GM23338 (cell line): ENCODE data around the gene DBH. TPM values are rescaled to one million over a fixed set of nuclear protein-coding genes. Genes with fewer than 3 reads are reported as not detected.

Experiments
- ATAC-seq: fragments of 200-7000 bp; cut with Tn5 transposase; 3 replicates; pipeline ENCODE4 v1.9.1; 2020
- DNase-seq: peaks from one replicate; pipeline ENCODE4 v3.0.0-alpha.2; 2015; ENCODE audit warnings: low spot score
- H2AFZ ChIP-seq: fragments of 200-600 bp; sonication (generic); 2 replicates; pipeline ENCODE4 v1.8.0; 2016; ENCODE audit warnings: antibody characterized with exemption, mild to moderate bottlenecking, moderate library complexity
- H3F3A ChIP-seq: fragments of 200-600 bp; sonication (generic); replicated peaks from 2 replicates; pipeline ENCODE4 v1.8.0; 2017; ENCODE audit warnings: antibody characterized with exemption, mixed run types, low read depth
- H3K27ac ChIP-seq: fragments of 200-600 bp; sonication (generic); 2 replicates; pipeline ENCODE4 v1.6.1; 2016; ENCODE audit warnings: low read depth
- H3K27me3 ChIP-seq: fragments of 200-600 bp; sonication (generic); 2 replicates; pipeline ENCODE4 v1.8.0; 2016; ENCODE audit warnings: mild to moderate bottlenecking, mixed run types, moderate library complexity; ENCODE audit not compliant: insufficient read depth
- H3K36me3 ChIP-seq: fragments of 200-600 bp; sonication (generic); 2 replicates; pipeline ENCODE4 v1.8.0; 2016; ENCODE audit warnings: mild to moderate bottlenecking; ENCODE audit not compliant: insufficient read depth
- H3K4me1 ChIP-seq: fragments of 200-600 bp; sonication (generic); 2 replicates; pipeline ENCODE4 v1.8.0; 2016; ENCODE audit warnings: mild to moderate bottlenecking, moderate library complexity; ENCODE audit not compliant: insufficient read depth
- H3K4me2 ChIP-seq: fragments of 200-600 bp; sonication (generic); 2 replicates; pipeline ENCODE4 v1.7.1; 2017; ENCODE audit warnings: mixed run types
- H3K4me3 ChIP-seq: fragments of 200-600 bp; sonication (generic); 2 replicates; pipeline ENCODE4 v1.6.1; 2016; ENCODE audit warnings: mixed run types
- H3K79me2 ChIP-seq: fragments of 200-600 bp; sonication (generic); replicated peaks from 2 replicates; pipeline ENCODE4 v1.8.0; 2017; ENCODE audit warnings: mild to moderate bottlenecking; ENCODE audit not compliant: insufficient read depth
- H3K9me2 ChIP-seq: fragments of 200-600 bp; sonication (generic); 2 replicates; pipeline ENCODE4 v1.8.0; 2017; ENCODE audit not compliant: insufficient read depth
- H4K20me1 ChIP-seq: fragments of 200-600 bp; sonication (generic); replicated peaks from 2 replicates; pipeline ENCODE4 v1.8.0; 2017; ENCODE audit warnings: mild to moderate bottlenecking; ENCODE audit not compliant: insufficient read depth
- H3K27ac Mint-ChIP-seq: 2 replicates; pipeline ENCODE4 v1.8.0; 2020; ENCODE audit warnings: inconsistent platforms, mild to moderate bottlenecking, moderate library complexity, mixed read lengths
- H3K27me3 Mint-ChIP-seq: 3 replicates; pipeline ENCODE4 v1.8.0; 2022; ENCODE audit warnings: low read depth, mild to moderate bottlenecking, moderate library complexity, mixed read lengths, inconsistent platforms; ENCODE audit not compliant: insufficient read depth, poor library complexity
- H3K36me3 Mint-ChIP-seq: 3 replicates; pipeline ENCODE4 v1.8.0; 2021; ENCODE audit warnings: low read depth, mild to moderate bottlenecking, inconsistent platforms, moderate library complexity, mixed read lengths
- H3K4me1 Mint-ChIP-seq: 3 replicates; pipeline ENCODE4 v1.8.0; 2020; ENCODE audit warnings: mild to moderate bottlenecking, inconsistent platforms, mixed read lengths
- H3K4me3 Mint-ChIP-seq: 3 replicates; pipeline ENCODE4 v1.8.0; 2021; ENCODE audit warnings: moderate library complexity, mild to moderate bottlenecking, inconsistent platforms, mixed read lengths
- H3K9me3 Mint-ChIP-seq: 3 replicates; pipeline ENCODE4 v1.8.0; 2020; ENCODE audit warnings: moderate library complexity, mild to moderate bottlenecking, inconsistent platforms, mixed read lengths
- CREB1 ChIP-seq: fragments of 250-450 bp; sonication (Bioruptor Pico); IDR thresholded peaks from 2 replicates; pipeline ENCODE4 v1.5.0; 2020; ENCODE audit warnings: low read depth, mild to moderate bottlenecking, moderate library complexity
- EZH2 ChIP-seq: fragments of 200-600 bp; sonication (generic); IDR thresholded peaks from one replicate; pipeline ENCODE4 v1.8.0; 2017; ENCODE audit warnings: antibody characterized with exemption, mild to moderate bottlenecking, low read depth; ENCODE audit not compliant: unreplicated experiment
- EZH2phosphoT487 ChIP-seq: fragments of 200-600 bp; sonication (generic); IDR thresholded peaks from one replicate; pipeline ENCODE4 v1.8.1; 2018; ENCODE audit warnings: antibody characterized with exemption; ENCODE audit not compliant: unreplicated experiment
- JUNB ChIP-seq: IDR thresholded peaks from one replicate; pipeline ENCODE4 v1.6.1; 2016; ENCODE audit warnings: antibody characterized with exemption; ENCODE audit not compliant: unreplicated experiment
- NANOG ChIP-seq: IDR thresholded peaks from 2 replicates; pipeline ENCODE4 v1.6.1; 2016; ENCODE audit warnings: antibody characterized with exemption, borderline replicate concordance
- POLR2AphosphoS5 ChIP-seq: IDR thresholded peaks from 2 replicates; pipeline ENCODE4 v1.6.1; 2016; ENCODE audit warnings: antibody characterized with exemption, low read depth
- STAT1 ChIP-seq: IDR thresholded peaks from one replicate; pipeline ENCODE4 v1.6.1; 2016; ENCODE audit warnings: antibody characterized with exemption; ENCODE audit not compliant: unreplicated experiment
- ZNF114 ChIP-seq: fragments of 250-450 bp; sonication (Bioruptor Pico); IDR thresholded peaks from 2 replicates; pipeline ENCODE4 v1.5.0; 2020; ENCODE audit warnings: mild to moderate bottlenecking, moderate library complexity
- ZNF331 ChIP-seq: fragments of 250-450 bp; sonication (Bioruptor Pico); IDR thresholded peaks from 2 replicates; pipeline ENCODE4 v1.5.0; 2020; ENCODE audit warnings: low read depth, mild to moderate bottlenecking, moderate library complexity
- polyA plus RNA-seq: library from polyadenylated mRNA; unstranded; fragments of >200 nt; fragmentation: Nextera tagmentation; extraction: Ambion mirVana; gene quantifications from 2 replicates; pipeline ENCODE4 v1.2.1, GENCODE V29; 2016
- total RNA-seq: library from RNA; depleted of rRNA; stranded (reverse); fragments of >200 nt; shearing (Covaris generic); gene quantifications from 2 replicates; pipeline ENCODE4 v1.2.3, GENCODE V29; 2014
- TF ChIP-seq, protein P1 (sequence below): IDR thresholded peaks from one replicate; pipeline ENCODE4 v1.6.1; 2018; ENCODE audit warnings: antibody characterized with exemption; ENCODE audit not compliant: unreplicated experiment
- TF ChIP-seq, protein P2 (sequence below): IDR thresholded peaks from 2 replicates; pipeline ENCODE4 v1.6.1; 2016; ENCODE audit warnings: antibody characterized with exemption
- TF ChIP-seq, protein P3 (sequence below), 2 experiments: fragments of 200-600 bp in 1 of 2; sonication (generic) in 1 of 2; conservative IDR thresholded peaks; 2 replicates each; pipeline versions ENCODE4 v1.5.1 to v1.6.1; 2016 to 2017; ENCODE audit warnings: antibody characterized with exemption in 2 of 2, low read depth in 2 of 2, mild to moderate bottlenecking in 2 of 2, moderate library complexity in 1 of 2
- TF ChIP-seq, protein P4 (sequence below): fragments of 250-450 bp; sonication (Bioruptor Pico); IDR thresholded peaks from 2 replicates; pipeline ENCODE4 v1.5.0; 2020; ENCODE audit warnings: mild to moderate bottlenecking, moderate library complexity

The DBH gene
- total and polyA plus RNA-seq, 2 experiments from 2014 or later, result 0.08 to 0.24 TPM

DNA sequence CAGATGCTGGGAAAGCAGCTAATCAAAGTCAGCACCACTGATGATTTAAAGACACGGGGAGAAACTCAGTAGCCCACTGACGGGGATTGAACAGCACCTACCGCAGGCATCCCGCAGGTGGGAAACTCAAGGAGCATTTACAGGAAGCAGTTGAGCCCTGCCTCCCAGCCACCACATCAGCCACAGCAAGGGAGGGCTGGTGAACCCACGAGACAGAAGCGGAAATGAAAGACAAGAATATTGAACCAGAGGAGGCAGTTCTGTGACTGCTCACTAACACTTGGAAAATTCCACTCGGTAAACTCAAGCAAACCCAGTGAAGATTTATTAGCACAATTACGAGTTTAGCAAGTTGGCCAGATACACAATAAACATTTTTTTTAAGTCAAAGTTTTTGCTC, 16.4 kb upstream of the DBH start:
- H3K4me3 Mint-ChIP-seq, result no peak overlapping the region
- Histone ChIP-seq H3K27ac (no peak overlapping the region), H3K9me2 (no peaks in the 10 kb centered on the region; the same call in 1 of the 2 replicates), H2AFZ (no peak overlapping the region), H3K27me3 (no peaks in the 10 kb centered on the region), H4K20me1 (no peaks in the 10 kb centered on the region), H3K4me1 (no peaks in the 10 kb centered on the region), H3F3A (no peaks in the 10 kb centered on the region), H3K4me3 (no peak overlapping the region), H3K4me2 (no peak overlapping the region), H3K36me3 (no peaks in the 10 kb centered on the region), H3K79me2 (no peaks in the 10 kb centered on the region)
- no peaks in the 10 kb centered on the region; the same call in 2 of the 3 replicates for H3K36me3 Mint-ChIP-seq
- peak; percentile 64; the same call in 2 of the 3 replicates for ATAC-seq
- H3K27me3 Mint-ChIP-seq, result peaks cover 6% of the 10 kb centered on the region
- peaks cover 9% of the 10 kb centered on the region; the same call in 2 of the 3 replicates for H3K4me1 Mint-ChIP-seq
- DNase-seq, result no peak
- H3K27ac Mint-ChIP-seq, result no peak overlapping the region
- TF ChIP-seq EZH2 (no peak), POLR2AphosphoS5 (no peak), NANOG (no peak), JUNB (no peak), STAT1 (no peak), ZNF114 (CRISPR knock-in tag) (no peak), EZH2phosphoT487 (no peak), ZNF331 (CRISPR knock-in tag) (no peak), CREB1 (CRISPR knock-in tag) (no peak)
- TF ChIP-seq, protein P1, sequence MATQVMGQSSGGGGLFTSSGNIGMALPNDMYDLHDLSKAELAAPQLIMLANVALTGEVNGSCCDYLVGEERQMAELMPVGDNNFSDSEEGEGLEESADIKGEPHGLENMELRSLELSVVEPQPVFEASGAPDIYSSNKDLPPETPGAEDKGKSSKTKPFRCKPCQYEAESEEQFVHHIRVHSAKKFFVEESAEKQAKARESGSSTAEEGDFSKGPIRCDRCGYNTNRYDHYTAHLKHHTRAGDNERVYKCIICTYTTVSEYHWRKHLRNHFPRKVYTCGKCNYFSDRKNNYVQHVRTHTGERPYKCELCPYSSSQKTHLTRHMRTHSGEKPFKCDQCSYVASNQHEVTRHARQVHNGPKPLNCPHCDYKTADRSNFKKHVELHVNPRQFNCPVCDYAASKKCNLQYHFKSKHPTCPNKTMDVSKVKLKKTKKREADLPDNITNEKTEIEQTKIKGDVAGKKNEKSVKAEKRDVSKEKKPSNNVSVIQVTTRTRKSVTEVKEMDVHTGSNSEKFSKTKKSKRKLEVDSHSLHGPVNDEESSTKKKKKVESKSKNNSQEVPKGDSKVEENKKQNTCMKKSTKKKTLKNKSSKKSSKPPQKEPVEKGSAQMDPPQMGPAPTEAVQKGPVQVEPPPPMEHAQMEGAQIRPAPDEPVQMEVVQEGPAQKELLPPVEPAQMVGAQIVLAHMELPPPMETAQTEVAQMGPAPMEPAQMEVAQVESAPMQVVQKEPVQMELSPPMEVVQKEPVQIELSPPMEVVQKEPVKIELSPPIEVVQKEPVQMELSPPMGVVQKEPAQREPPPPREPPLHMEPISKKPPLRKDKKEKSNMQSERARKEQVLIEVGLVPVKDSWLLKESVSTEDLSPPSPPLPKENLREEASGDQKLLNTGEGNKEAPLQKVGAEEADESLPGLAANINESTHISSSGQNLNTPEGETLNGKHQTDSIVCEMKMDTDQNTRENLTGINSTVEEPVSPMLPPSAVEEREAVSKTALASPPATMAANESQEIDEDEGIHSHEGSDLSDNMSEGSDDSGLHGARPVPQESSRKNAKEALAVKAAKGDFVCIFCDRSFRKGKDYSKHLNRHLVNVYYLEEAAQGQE, result no peak
- TF ChIP-seq, protein P2, sequence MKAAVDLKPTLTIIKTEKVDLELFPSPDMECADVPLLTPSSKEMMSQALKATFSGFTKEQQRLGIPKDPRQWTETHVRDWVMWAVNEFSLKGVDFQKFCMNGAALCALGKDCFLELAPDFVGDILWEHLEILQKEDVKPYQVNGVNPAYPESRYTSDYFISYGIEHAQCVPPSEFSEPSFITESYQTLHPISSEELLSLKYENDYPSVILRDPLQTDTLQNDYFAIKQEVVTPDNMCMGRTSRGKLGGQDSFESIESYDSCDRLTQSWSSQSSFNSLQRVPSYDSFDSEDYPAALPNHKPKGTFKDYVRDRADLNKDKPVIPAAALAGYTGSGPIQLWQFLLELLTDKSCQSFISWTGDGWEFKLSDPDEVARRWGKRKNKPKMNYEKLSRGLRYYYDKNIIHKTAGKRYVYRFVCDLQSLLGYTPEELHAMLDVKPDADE, result no peak
- TF ChIP-seq, protein P3, sequence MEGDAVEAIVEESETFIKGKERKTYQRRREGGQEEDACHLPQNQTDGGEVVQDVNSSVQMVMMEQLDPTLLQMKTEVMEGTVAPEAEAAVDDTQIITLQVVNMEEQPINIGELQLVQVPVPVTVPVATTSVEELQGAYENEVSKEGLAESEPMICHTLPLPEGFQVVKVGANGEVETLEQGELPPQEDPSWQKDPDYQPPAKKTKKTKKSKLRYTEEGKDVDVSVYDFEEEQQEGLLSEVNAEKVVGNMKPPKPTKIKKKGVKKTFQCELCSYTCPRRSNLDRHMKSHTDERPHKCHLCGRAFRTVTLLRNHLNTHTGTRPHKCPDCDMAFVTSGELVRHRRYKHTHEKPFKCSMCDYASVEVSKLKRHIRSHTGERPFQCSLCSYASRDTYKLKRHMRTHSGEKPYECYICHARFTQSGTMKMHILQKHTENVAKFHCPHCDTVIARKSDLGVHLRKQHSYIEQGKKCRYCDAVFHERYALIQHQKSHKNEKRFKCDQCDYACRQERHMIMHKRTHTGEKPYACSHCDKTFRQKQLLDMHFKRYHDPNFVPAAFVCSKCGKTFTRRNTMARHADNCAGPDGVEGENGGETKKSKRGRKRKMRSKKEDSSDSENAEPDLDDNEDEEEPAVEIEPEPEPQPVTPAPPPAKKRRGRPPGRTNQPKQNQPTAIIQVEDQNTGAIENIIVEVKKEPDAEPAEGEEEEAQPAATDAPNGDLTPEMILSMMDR (conservative IDR thresholded peaks at IDR 0.05; ENCODE audit: low read depth in 2 of 2), result no peak
- TF ChIP-seq, protein P4, sequence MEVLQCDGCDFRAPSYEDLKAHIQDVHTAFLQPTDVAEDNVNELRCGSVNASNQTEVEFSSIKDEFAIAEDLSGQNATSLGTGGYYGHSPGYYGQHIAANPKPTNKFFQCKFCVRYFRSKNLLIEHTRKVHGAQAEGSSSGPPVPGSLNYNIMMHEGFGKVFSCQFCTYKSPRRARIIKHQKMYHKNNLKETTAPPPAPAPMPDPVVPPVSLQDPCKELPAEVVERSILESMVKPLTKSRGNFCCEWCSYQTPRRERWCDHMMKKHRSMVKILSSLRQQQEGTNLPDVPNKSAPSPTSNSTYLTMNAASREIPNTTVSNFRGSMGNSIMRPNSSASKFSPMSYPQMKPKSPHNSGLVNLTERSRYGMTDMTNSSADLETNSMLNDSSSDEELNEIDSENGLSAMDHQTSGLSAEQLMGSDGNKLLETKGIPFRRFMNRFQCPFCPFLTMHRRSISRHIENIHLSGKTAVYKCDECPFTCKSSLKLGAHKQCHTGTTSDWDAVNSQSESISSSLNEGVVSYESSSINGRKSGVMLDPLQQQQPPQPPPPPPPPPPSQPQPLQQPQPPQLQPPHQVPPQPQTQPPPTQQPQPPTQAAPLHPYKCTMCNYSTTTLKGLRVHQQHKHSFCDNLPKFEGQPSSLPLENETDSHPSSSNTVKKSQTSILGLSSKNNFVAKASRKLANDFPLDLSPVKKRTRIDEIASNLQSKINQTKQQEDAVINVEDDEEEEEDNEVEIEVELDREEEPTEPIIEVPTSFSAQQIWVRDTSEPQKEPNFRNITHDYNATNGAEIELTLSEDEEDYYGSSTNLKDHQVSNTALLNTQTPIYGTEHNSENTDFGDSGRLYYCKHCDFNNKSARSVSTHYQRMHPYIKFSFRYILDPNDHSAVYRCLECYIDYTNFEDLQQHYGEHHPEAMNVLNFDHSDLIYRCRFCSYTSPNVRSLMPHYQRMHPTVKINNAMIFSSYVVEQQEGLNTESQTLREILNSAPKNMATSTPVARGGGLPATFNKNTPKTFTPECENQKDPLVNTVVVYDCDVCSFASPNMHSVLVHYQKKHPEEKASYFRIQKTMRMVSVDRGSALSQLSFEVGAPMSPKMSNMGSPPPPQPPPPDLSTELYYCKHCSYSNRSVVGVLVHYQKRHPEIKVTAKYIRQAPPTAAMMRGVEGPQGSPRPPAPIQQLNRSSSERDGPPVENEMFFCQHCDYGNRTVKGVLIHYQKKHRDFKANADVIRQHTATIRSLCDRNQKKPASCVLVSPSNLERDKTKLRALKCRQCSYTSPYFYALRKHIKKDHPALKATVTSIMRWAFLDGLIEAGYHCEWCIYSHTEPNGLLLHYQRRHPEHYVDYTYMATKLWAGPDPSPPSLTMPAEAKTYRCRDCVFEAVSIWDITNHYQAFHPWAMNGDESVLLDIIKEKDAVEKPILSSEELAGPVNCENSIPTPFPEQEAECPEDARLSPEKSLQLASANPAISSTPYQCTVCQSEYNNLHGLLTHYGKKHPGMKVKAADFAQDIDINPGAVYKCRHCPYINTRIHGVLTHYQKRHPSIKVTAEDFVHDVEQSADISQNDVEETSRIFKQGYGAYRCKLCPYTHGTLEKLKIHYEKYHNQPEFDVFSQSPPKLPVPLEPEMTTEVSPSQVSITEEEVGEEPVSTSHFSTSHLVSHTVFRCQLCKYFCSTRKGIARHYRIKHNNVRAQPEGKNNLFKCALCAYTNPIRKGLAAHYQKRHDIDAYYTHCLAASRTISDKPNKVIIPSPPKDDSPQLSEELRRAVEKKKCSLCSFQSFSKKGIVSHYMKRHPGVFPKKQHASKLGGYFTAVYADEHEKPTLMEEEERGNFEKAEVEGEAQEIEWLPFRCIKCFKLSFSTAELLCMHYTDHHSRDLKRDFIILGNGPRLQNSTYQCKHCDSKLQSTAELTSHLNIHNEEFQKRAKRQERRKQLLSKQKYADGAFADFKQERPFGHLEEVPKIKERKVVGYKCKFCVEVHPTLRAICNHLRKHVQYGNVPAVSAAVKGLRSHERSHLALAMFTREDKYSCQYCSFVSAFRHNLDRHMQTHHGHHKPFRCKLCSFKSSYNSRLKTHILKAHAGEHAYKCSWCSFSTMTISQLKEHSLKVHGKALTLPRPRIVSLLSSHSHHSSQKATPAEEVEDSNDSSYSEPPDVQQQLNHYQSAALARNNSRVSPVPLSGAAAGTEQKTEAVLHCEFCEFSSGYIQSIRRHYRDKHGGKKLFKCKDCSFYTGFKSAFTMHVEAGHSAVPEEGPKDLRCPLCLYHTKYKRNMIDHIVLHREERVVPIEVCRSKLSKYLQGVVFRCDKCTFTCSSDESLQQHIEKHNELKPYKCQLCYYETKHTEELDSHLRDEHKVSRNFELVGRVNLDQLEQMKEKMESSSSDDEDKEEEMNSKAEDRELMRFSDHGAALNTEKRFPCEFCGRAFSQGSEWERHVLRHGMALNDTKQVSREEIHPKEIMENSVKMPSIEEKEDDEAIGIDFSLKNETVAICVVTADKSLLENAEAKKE (CRISPR knock-in tag), result no peak
- peaks cover 5% of the 10 kb centered on the region for H3K9me3 Mint-ChIP-seq
